ENCODE measurements around the gene OR2D2. TPM values are rescaled to one million over a fixed set of nuclear protein-coding genes. Genes with fewer than 3 reads are reported as not detected.

OR2D2 gene
- total and polyA plus RNA-seq, 10 of the 15 experiments (the other 5 are each of a cell fraction or from before 2014, with no cell fraction given) = not detected

- in situ Hi-C loops (cut with MboI) = no loop called here
- Histone ChIP-seq H3K4me1 (ENCODE audit: control insufficient read depth, insufficient read depth, low read length) (no peaks in the 10 kb centered on the region), H3K4me2 (ENCODE audit: control insufficient read depth, insufficient read depth) (no peak overlapping the region), H3K9me3 (replicated peaks; ENCODE audit: control insufficient read depth, insufficient read depth, low read length) (no peaks in the 10 kb centered on the region), H3K4me3 (no peak overlapping the region), H4K20me1 (ENCODE audit: control insufficient read depth, insufficient read depth) (no peaks in the 10 kb centered on the region), H3K9ac (ENCODE audit: control insufficient read depth, insufficient read depth, low read length) (no peak overlapping the region), H3K79me2 (ENCODE audit: control insufficient read depth, insufficient read depth, low read length) (no peaks in the 10 kb centered on the region), H3K27me3 (replicated peaks in 1 of 2; ENCODE audit: control insufficient read depth in 2 of 2, insufficient read depth in 2 of 2, low read length in 1 of 2) (no peaks in the 10 kb centered on the region; a peak in 1 of 4 replicates), H3K36me3 (ENCODE audit: control insufficient read depth in 2 of 2, insufficient read depth in 2 of 2, low read length in 1 of 2) (no peaks in the 10 kb centered on the region), H2AFZ (ENCODE audit: control insufficient read depth, low read depth, low read length) (no peak overlapping the region), H3K27ac (ENCODE audit: control insufficient read depth, insufficient read depth) (no peak overlapping the region)
- intact Hi-C loops (cut with micrococcal nuclease; ENCODE audit: unreplicated experiment) = no loop called here
- ChIA-PET SMC1A (ENCODE audit: uncharacterized antibody, unreplicated experiment) (interaction anchor here (1.2 kb wide), 1 partner anchor 23 kb away, joined by 3 read pairs; no protein-coding TSS in a partner anchor), RAD21 (ENCODE audit: unreplicated experiment) (no interaction called here), CTCF (interaction anchor here (0.9 kb wide), 1 partner anchor 11 kb away, joined by 4 read pairs; no protein-coding TSS in a partner anchor), POLR2A (no interaction called here)
- BruUV-seq (replicated peaks) = no TSS peak
- WGBS (ENCODE audit: insufficient coverage, insufficient replicate concordance, low lambda C conversion rate, missing lambda C conversion rate) = 2% methylated on average over 2 of the region's 2 CpGs
- no peak for DNase-seq (ENCODE audit: low read depth, low spot score)
- FAIRE-seq = no peak
- ATAC-seq = peak; percentile 42; the same call in 2 of the 3 replicates
- TF ChIP-seq NFIC (IDR thresholded peaks at IDR 0.05; ENCODE audit: low read depth, low read length) (no peak), NRF1 (conservative IDR thresholded peaks at IDR 0.05; ENCODE audit: low read depth, low read length) (no peak), IKZF2 (IDR thresholded peaks at IDR 0.05) (no peak), PRDM15 (CRISPR knock-in tag; IDR thresholded peaks at IDR 0.05) (no peak), PAX8 (IDR thresholded peaks at IDR 0.05) (no peak), ZNF217 (IDR thresholded peaks at IDR 0.05) (no peak), CEBPB (IDR thresholded peaks at IDR 0.05; ENCODE audit: borderline replicate concordance in 1 of 2, low read depth in 2 of 2, low read length in 2 of 2) (no peak), CREB1 (IDR thresholded peaks at IDR 0.05; ENCODE audit: low read depth) (no peak), YY1 (IDR thresholded peaks at IDR 0.05; ENCODE audit: low read depth, low read length) (no peak), ZBTB11 (CRISPR knock-in tag; IDR thresholded peaks at IDR 0.05) (no peak), PML (IDR thresholded peaks at IDR 0.05; ENCODE audit: low read length) (no peak), CTCF (IDR thresholded peaks at IDR 0.05 in 2 of 3, conservative IDR thresholded peaks at IDR 0.05 in 1 of 3; ENCODE audit: control insufficient read depth in 2 of 3, extremely low read depth in 1 of 3, insufficient read depth in 1 of 3, low read depth in 3 of 3, low read length in 3 of 3) (peak in 1 of 3 experiments; percentile 17; a peak in 2 of 6 replicates), SMC3 (IDR thresholded peaks at IDR 0.05; ENCODE audit: borderline replicate concordance, low read length) (peak; percentile 11; the same call in 1 of the 2 replicates), RFX5 (IDR thresholded peaks at IDR 0.05; ENCODE audit: low read depth, low read length) (no peak), CBX5 (IDR thresholded peaks at IDR 0.05; ENCODE audit: low read depth) (no peak), RAD51 (IDR thresholded peaks at IDR 0.05) (no peak)
These were observed 8.2 kb upstream of the OR2D2 start for GRCh38 chr11:6900327-6900999.

All from GM12878 (cell line).